ENCODE results near the gene SLC16A13.

Gene SLC16A13

GRCh38 chr17:7014995-7015958, 20.5 kb upstream of the SLC16A13 start:
- Histone ChIP-seq H3K4me3 (ENCODE audit: low read length) (peak overlapping the region; percentile 99), H3K9ac (ENCODE audit: low read depth, low read length) (peak overlapping the region; percentile 99), H3K9me3 (replicated peaks; ENCODE audit: low read length) (no peaks in the 10 kb centered on the region), H3K27me3 (ENCODE audit: control insufficient read depth, insufficient read depth, low read length) (no peaks in the 10 kb centered on the region), H3K36me3 (ENCODE audit: insufficient read depth, low read length) (peaks cover 16% of the 10 kb centered on the region), H3K4me2 (ENCODE audit: low read length) (peak overlapping the region; percentile 89), H3K4me1 (ENCODE audit: control insufficient read depth, insufficient read depth, low read length) (peaks cover 46% of the 10 kb centered on the region)

GRCh38 chr17:7016418-7016817, 19.4 kb upstream of the SLC16A13 start:
- peaks cover 16% of the 10 kb centered on the region for H3K36me3 ChIP-seq (ENCODE audit: insufficient read depth, low read length)
- H3K4me2 ChIP-seq (ENCODE audit: low read length): peak overlapping the region; percentile 89
- H3K9me3 ChIP-seq (replicated peaks; ENCODE audit: low read length): no peaks in the 10 kb centered on the region
- H3K27me3 ChIP-seq (ENCODE audit: control insufficient read depth, insufficient read depth, low read length): no peaks in the 10 kb centered on the region
- H3K9ac ChIP-seq (ENCODE audit: low read depth, low read length): no peak overlapping the region
- peaks cover 38% of the 10 kb centered on the region for H3K4me1 ChIP-seq (ENCODE audit: control insufficient read depth, insufficient read depth, low read length)
- no peak overlapping the region for H3K4me3 ChIP-seq (ENCODE audit: low read length)

- no peaks in the 10 kb centered on the region for H3K27me3 ChIP-seq (ENCODE audit: control insufficient read depth, insufficient read depth, low read length)
Measured at GRCh38 chr17:7016886-7017826, 18.7 kb upstream of the SLC16A13 start.

DNA sequence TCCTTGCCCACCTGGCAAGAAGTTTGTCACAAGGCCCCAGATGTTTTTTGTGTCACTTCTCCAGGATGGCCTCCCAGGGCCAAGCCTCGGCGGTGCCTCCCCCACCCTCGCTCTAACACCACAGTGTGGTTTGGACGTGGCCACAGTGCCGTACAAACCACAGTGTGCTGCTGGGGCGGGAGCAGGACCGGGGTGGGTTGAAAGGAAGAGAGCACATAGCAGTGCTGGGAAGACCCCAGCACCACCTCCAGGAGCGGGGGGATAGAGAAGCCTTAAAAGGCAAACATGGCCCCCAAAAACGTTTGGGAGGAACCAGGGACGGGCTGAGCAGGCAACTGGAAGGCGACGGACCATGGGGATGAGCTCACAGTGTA, 18.0 kb upstream of the SLC16A13 start:
- Histone ChIP-seq H3K36me3 (ENCODE audit: insufficient read depth, low read length) (peaks cover 16% of the 10 kb centered on the region), H3K4me1 (ENCODE audit: control insufficient read depth, insufficient read depth, low read length) (peaks cover 43% of the 10 kb centered on the region), H3K9me3 (replicated peaks; ENCODE audit: low read length) (no peaks in the 10 kb centered on the region), H3K9ac (ENCODE audit: low read depth, low read length) (peak overlapping the region; percentile 26), H3K4me2 (ENCODE audit: low read length) (no peak overlapping the region), H3K4me3 (ENCODE audit: low read length) (no peak overlapping the region), H3K27me3 (ENCODE audit: control insufficient read depth, insufficient read depth, low read length) (peaks cover 5% of the 10 kb centered on the region)

More at GRCh38 chr17:7016886-7017826, 18.7 kb upstream of the SLC16A13 start:
- Histone ChIP-seq H3K9me3 (replicated peaks; ENCODE audit: low read length) (no peaks in the 10 kb centered on the region), H3K4me2 (ENCODE audit: low read length) (no peak overlapping the region), H3K36me3 (ENCODE audit: insufficient read depth, low read length) (peaks cover 16% of the 10 kb centered on the region), H3K9ac (ENCODE audit: low read depth, low read length) (peak overlapping the region; percentile 26), H3K4me1 (ENCODE audit: control insufficient read depth, insufficient read depth, low read length) (peaks cover 43% of the 10 kb centered on the region), H3K4me3 (ENCODE audit: low read length) (no peak overlapping the region)

GRCh38 chr17:7018331-7018964, 17.4 kb upstream of the SLC16A13 start:
- Histone ChIP-seq H3K4me2 (ENCODE audit: low read length) (peak overlapping the region; percentile 98), H3K4me3 (ENCODE audit: low read length) (peak overlapping the region; percentile 76), H3K36me3 (ENCODE audit: insufficient read depth, low read length) (peaks cover 16% of the 10 kb centered on the region), H3K9me3 (replicated peaks; ENCODE audit: low read length) (no peaks in the 10 kb centered on the region), H3K9ac (ENCODE audit: low read depth, low read length) (peak overlapping the region; percentile 87), H3K4me1 (ENCODE audit: control insufficient read depth, insufficient read depth, low read length) (peaks cover 43% of the 10 kb centered on the region), H3K27me3 (ENCODE audit: control insufficient read depth, insufficient read depth, low read length) (peaks cover 10% of the 10 kb centered on the region)

DNA sequence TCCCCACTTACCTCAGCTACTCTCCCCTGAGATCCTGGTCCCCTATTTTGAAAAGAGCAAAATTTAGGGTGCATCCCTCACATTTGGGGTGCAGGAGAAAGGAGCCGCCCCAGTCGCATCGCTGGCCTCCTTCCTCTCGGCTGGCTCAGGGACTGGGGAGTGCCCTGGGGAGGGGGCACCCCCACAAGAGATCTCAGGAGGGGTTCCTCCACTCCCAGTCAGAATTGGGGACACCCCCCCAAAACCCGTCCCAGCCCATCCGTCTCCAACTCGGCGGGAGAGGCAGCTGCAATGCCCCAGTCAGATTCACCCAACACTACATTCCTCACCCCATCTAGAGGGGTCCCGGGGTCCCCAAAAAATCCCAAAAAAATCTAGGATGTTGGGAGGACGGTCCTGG, 16.4 kb upstream of the SLC16A13 start:
- Histone ChIP-seq H3K4me1 (ENCODE audit: control insufficient read depth, insufficient read depth, low read length) (peaks cover 34% of the 10 kb centered on the region), H3K9ac (ENCODE audit: low read depth, low read length) (peak overlapping the region; percentile 87), H3K4me3 (ENCODE audit: low read length) (peak overlapping the region; percentile 76)

DNA sequence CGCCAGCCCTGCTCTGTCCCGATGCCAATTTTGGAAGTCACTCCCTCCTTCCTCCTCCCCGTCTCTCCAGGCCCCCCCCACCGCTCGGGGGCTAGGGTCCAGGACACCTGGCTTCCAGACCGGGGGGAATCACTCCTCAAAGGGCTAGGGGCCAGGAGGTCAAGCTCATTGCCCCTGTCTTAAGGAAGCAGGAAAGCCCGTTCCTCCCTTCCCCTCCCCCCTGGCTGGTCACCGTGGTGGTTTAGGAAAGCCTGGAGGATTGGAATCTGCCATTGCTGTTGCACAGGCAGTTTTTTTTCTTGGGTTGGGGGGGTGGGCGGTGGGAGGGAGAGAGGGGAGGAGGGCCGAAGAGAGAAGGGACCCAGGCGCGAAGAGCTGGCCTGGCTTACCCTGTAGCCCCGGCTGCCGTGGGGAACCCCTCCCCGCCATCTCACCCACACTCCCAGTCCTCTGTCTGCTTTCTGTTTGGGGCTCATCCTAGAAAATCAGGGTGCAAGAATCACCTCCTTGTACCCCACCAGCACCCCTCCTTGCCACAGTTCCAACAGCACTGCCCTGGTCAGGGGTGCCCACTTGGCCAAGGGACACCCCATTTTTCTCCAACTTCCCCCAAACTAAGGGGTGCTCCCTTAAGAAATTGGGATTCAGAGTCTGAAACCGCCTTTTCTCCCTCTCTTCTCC, 15.8 kb upstream of the SLC16A13 start:
- Histone ChIP-seq H3K36me3 (ENCODE audit: insufficient read depth, low read length) (peaks cover 10% of the 10 kb centered on the region), H3K9ac (ENCODE audit: low read depth, low read length) (peak overlapping the region; percentile 87), H3K27me3 (ENCODE audit: control insufficient read depth, insufficient read depth, low read length) (peaks cover 11% of the 10 kb centered on the region), H3K4me3 (ENCODE audit: low read length) (peak overlapping the region; percentile 76), H3K4me2 (ENCODE audit: low read length) (peak overlapping the region; percentile 98), H3K4me1 (ENCODE audit: control insufficient read depth, insufficient read depth, low read length) (peaks cover 34% of the 10 kb centered on the region), H3K9me3 (replicated peaks; ENCODE audit: low read length) (no peaks in the 10 kb centered on the region)

More for the DNA sequence above, 16.4 kb upstream of the SLC16A13 start:
- Histone ChIP-seq H3K36me3 (ENCODE audit: insufficient read depth, low read length) (peaks cover 10% of the 10 kb centered on the region), H3K27me3 (ENCODE audit: control insufficient read depth, insufficient read depth, low read length) (peaks cover 11% of the 10 kb centered on the region), H3K4me2 (ENCODE audit: low read length) (peak overlapping the region; percentile 98), H3K9me3 (replicated peaks; ENCODE audit: low read length) (no peaks in the 10 kb centered on the region)

DNA sequence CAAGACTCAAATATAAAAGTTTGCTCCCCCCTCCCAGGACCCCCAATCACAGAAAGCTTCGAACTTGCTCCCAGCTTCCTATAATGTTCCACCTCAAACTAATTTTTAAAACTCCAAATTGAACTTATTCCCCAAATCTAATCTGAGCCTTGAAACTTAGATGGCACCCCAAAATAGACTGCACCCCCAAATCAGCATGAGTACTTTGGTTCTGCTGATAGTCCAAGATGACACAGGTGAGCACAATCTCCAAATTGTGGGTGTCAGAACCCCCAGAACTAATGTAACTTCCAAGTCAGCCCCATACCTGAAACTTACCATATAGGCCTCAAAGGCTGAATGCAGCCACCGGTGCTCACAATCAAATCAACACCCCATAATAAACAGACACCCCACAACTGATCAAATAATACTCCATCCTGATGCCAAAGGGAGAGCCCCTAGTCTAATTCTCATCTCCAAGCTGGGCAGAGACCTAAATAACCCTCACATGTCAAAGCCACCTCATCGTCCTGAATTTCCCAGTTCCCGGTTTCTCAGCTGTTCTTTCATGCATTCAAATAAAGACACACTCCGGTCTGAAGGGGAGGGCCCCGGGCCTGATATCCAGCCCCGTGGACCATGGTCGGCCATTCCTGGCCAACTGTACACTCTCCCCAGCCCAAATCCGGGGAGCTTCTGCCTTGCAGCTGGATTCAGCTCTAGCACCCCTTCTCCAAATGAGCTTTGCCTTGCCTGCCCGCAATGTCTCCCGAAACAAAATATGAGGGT, 14.7 kb upstream of the SLC16A13 start:
- Histone ChIP-seq H3K4me2 (ENCODE audit: low read length) (peak overlapping the region; percentile 83), H3K9me3 (replicated peaks; ENCODE audit: low read length) (no peaks in the 10 kb centered on the region), H3K27me3 (ENCODE audit: control insufficient read depth, insufficient read depth, low read length) (peaks cover 11% of the 10 kb centered on the region), H3K36me3 (ENCODE audit: insufficient read depth, low read length) (peaks cover 10% of the 10 kb centered on the region), H3K4me3 (ENCODE audit: low read length) (no peak overlapping the region), H3K9ac (ENCODE audit: low read depth, low read length) (peak overlapping the region; percentile 57), H3K4me1 (ENCODE audit: control insufficient read depth, insufficient read depth, low read length) (peaks cover 25% of the 10 kb centered on the region)

DNA sequence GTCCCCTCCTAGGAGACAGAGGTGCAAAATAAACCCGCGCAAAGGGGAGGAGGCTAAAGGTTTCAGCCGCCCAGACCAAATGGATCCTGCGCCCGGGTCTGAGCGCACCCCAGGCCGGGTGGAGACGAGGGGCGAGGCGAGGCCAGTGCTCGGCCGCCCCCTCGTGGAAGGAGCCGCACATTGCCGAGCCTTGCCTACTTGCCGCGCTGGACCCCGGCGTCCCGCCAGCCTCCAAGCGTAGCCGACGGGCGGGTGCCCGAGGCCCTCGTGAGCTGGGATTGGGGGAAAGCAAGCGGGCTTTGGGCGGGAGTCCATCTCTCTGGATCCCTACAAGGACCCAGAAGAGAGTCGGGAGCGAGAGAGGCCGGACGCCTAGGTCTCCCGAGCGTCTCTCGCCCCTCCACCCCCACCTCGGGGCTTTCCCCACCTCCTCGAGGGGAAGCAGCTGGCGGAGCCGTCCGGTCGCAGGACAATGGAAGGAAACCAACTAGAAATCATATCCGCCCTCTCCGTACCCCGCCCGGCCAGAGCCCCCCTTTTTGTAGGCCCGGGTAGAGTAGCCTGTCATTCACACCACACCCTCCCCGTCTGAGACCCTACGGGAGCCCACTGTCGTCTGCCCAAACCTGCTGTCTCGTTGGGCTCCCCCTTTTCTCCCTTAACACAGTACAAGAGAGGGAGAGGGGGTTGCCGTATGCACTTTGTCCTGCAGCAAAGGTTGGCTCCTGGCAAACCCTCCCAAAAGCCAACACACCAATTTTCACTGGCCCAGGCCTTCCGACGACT, 13.6 kb upstream of the SLC16A13 start:
- Histone ChIP-seq H3K9ac (ENCODE audit: low read depth, low read length) (peak overlapping the region; percentile 57), H3K4me1 (ENCODE audit: control insufficient read depth, insufficient read depth, low read length) (peaks cover 25% of the 10 kb centered on the region), H3K4me2 (ENCODE audit: low read length) (peak overlapping the region; percentile 83), H3K4me3 (ENCODE audit: low read length) (peak overlapping the region; percentile 57), H3K36me3 (ENCODE audit: insufficient read depth, low read length) (peaks cover 5% of the 10 kb centered on the region), H3K9me3 (replicated peaks; ENCODE audit: low read length) (no peaks in the 10 kb centered on the region), H3K27me3 (ENCODE audit: control insufficient read depth, insufficient read depth, low read length) (peaks cover 11% of the 10 kb centered on the region)
